ENCODE results near the gene NDUFA7.
"Not testable (repeated sequence)": the region's sequence is repeated elsewhere in the genome, so short reads cannot be mapped to it uniquely, and the experiment has no call there.

Gene NDUFA7

DNA sequence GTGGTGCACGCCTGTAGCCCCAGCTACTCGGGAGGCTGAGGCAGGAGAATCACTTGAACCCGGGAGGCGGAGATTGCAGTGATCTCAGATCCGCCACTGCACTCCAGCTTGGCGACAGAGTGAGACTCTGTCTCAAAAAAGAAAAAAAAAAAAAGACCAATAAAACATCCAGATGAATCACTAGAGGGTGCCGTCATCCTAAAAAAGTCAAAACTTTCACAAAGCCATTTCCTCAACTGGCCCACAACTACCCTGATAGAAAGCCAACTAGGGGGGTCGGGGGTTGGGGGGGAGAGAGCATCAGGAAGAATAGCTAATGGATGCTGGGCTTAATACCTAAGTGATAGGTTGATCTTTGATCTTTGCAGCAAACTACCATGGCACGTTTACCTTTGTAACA is 2.3 kb downstream of the NDUFA7 start:
- not testable (repeated sequence) for DNase-seq

DNA sequence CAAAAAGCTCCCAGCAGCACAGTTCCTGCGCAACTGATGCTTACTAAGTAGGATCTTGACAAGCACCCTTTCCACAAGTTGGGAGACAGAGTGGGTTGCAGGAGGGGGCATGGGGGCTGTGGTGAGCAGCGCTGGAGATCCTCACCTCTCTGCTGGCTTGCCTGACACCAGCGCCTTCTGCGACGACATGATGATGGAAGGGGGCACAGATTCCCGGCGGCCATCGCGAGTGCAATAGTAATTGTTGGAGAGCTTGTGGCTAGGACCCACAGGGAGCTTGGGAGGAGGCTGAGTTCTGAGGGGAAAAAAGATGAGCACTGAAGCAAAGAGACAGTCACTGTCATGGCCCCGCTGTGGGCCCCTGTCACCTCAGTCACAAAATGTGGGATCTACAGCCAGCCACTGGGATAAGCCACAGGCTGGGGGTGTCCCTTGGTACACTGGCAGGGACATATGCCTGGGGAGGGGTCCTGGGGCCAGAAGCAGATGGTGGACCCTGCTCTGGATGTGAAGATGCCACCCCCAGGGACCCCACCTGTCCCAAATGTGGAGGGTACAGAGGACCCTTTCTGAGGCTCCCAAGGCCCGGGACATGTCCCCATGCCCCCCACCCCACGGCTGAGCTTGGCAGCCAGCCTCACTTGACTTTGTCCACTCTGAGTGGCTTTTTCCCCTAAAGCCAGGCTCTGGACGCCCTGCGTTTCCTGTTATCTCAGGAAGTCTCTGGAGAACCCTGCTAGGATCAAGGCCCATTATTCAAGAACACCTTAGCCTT is 4.6 kb downstream of the NDUFA7 start:
- no peak for DNase-seq

DNA sequence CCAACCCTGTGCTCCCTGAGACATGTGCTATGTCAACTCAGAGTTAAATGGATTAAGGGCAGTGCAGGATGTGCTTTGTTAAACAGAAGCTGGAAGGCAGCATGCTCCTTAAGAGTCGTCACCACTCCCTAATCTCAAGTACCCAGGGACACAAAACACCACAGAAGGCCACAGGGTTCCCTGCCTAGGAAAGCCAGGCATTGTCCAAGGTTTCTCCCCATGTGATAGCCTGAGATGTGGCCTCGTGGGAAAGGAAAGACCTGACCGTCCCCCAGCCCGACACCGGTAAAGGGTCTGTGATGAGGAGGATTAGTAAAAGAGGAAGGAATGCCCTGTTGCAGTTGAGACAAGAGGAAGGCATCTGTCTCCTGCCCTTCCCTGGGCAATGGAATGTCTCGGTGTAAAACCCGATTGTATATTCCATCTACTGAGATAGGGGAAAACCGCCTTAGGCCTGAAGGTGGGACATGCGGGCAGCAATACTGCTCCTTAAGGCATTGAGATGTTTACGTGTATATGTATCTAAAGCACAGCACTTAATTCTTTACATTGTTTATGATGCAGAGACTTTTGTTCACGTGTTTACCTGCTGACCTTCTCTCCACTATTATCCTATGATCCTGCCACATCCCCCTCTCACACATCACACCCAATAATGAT is 6.1 kb downstream of the NDUFA7 start:
- not testable (repeated sequence) for DNase-seq

DNA sequence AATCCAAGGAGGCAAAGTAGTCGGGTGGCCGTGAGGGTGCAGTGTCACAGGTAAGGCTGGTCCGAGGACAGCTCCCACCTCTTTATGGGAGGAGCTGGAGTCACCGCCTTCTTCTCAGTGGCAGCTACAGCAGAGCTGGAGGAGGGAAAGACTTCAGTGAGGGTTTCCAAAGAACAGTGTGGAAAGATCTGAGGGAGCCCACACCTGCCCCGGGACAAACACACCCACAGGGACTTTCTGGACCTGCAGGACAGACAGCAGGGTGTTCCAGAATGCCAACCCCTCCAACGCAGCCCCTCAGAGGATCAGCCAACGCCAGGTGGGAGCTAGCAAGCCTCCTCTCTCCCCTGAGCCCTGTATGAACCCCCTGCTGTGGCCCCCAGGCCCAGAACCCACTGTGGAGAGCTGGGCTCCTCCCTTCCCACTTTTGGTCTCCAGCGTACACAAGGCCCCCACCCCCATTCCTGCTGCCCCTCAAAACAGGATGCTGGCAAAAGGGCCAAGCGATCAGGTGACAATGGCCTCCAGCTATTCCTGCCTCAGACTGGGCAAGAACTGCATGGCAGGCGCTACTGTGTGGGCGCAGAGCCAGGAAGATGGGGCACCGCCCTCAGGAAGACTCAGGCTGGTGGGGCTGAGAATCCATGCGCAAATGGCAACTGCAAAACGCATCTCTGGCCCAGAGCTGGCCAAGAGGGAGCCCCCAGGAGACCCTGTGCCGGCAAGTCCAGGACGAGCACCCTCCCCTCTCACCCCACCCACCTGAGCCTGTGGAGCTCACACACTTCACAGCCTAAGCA is 9.5 kb downstream of the NDUFA7 start:
- no peak for DNase-seq

DNA sequence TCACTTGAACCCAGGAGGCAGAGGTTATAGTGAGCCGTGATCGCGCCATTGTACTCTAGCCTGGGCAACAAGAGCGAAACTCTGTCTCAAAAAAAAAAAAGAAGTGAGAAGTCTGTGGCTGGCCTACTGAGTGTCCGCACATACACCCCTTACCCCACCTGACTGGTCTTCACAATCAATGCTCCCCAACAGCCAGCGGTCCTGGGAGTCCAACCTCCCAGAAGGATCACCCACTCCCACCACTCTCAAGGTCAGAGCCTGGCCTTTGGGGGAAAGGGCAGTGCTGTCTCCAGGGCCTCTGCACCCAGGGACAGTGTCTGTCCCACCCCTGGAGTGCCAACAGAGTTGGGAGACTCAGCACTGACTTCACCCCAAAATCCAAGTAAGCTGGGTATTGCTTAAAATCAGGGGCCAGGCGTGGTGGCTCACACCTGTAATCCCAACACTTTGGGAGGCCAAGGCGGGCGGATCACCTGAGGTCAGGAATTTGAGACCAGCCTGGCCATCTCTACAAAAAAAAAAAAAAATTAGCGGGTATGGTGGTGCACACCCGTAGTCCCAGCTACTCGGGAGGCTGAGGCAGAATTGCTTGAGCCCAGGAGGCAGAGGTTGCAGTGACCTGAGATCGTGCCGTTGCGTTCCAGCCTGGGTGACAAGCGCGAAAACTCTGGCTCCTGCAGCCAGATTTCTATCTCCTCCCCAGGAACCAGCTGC is 10.7 kb downstream of the NDUFA7 start:
- no peak for DNase-seq

DNA sequence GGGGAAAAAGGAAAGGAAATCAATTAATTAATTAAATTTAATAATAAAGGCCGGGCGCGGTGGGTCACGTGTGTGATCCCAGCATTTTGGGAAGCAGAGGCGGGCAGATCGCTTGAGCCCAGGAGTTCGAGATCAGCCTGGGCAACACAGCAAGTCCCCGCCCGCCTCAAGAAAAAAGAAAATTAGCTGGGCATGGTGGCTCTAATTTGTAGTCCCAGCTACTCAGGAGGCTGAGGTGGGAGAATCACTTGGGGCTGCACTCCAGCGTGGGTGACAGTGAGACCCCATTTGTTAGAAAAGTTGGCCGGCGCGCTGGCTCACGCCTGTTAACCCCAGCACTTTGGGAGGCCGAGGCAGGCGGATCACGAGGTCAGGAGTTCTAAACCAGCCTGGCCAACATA is 12.3 kb downstream of the NDUFA7 start:
- DNase-seq, result no peak

DNA sequence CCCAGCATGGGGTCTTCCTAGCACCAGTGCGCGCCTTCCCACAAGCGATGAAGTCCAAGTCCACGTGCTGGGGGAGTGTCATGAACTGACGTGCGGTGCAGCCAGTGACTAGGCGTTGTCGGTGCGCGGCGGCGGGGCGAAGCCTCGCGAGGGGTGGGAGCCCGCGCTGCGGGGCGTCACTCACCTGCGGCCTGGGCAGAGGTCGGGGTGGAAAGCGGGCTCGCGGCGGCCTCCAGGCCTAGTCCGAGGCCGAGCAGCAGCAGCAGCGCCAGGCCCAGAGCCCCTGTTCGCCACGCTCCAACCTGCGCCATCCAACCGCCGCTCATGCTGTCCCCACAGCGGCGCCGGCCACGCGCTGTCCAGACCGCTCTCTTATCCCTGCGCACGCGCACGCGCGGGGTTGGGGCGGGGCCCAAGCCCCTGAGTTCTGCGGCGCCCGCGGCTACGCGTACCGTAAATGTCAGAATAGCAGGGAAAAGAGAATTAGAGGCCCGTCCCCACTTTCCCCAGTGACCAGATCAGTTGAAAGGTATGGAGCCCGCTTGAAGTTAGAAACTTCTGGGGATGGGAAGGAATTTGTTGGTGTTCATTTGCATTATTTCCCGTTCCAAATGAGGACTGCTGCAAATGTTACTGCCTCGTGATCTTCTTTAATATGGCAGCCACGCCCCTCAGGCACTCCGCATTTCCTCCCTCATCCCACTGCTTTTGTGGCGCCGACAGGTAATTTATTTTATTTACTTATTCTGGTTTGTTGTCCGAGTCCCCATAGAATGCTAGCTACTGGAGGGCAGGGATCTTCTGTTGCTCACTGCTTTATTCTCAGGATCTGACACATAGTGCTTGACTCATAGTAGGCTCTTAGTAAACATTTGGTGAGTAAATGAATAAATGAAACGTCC is 13.0 kb downstream of the NDUFA7 start, which contains the start of gene CD320:
CD320 (minus strand) TSS at position 394 of the 902 bp plus-strand sequence; CDS start at position 326, 68 bp downstream.
- DNase-seq, result no peak

DNA sequence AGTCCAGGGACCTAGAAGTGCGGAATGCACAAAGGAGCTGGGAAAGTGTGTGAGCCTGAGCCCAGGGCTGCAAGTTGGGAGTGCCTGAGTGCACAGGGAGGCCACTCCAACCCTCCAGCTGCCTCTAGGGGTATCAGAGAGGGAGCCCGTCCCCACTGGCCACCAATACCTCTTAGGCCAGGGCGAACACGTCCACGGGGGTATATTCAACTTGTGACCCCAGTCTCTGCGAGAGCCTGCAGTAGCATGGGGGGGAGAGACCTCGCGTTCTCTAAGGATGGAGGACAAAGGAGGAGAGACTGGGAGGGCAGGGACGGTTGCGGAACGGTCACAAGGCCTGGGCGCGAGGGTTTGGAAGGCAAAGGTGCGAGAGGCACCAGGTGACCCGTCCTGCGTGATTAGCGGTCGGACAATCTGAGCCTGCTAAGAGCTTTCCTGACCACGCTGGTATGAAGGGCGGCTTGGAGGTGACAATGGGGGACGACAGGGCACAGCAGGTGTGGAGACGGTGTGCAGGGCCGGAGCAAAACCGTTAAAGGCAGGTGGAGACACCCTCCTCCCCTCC is 13.7 kb downstream of the NDUFA7 start:
- DNase-seq, result no peak

DNA sequence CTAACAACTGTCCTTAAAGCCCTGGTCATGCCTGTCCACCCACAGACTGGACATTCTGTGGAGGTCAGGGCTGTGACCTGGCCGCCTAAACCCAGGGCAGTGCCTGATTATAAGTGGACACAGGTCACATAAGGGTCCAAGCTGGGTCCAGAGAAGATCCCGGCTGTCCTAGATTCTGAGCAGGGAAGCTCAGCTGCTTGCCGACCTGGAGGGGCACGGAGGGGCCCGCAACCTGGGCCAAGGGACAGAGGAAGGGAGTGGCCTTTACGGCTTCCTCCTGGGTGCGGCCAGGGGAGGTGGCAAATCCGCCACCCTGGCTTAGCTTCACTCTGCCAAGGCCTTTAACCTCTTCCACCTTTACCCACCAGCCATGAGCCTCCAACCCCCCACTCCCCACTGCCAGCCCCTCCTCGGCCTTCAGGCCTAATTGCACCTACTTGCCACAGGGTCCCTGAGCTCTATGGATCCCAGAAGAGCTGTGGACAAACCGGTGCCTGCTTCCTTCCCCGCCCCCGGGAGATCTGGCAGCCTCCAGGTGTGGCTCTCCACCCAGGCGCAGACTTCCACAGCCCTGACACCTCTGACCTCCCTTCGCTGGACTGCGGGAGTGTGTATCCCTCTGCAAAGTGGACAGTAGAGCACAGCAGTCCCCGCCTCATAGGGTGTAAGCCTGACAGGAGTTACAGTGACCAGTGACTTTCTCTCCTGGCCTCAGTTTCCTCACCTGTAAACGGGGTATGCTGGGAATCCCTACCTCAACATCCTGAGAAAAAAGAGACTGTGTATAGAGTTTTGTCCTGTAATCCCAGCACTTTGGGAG is 14.7 kb downstream of the NDUFA7 start:
- DNase-seq, result no peak

DNA sequence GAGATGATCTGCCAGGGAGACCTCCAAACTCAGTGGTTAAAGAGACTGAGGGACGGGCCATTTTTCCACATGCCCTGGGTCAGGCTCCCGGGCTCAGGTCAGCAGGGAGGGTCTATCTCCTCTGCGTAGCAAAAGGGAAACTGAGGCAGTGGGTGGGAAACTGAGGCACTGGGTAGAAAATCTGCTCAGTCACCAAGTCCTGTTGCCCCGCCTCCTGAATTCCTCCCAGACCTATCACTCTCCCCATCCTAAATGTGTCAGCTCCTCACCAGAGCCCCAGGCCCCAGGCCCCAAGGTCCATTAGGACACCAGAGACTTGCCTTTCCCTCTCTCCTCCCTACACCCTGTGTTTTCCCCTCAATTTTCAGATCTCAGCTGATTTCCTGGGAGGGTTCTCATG is 15.4 kb downstream of the NDUFA7 start:
- no peak for DNase-seq

DNA sequence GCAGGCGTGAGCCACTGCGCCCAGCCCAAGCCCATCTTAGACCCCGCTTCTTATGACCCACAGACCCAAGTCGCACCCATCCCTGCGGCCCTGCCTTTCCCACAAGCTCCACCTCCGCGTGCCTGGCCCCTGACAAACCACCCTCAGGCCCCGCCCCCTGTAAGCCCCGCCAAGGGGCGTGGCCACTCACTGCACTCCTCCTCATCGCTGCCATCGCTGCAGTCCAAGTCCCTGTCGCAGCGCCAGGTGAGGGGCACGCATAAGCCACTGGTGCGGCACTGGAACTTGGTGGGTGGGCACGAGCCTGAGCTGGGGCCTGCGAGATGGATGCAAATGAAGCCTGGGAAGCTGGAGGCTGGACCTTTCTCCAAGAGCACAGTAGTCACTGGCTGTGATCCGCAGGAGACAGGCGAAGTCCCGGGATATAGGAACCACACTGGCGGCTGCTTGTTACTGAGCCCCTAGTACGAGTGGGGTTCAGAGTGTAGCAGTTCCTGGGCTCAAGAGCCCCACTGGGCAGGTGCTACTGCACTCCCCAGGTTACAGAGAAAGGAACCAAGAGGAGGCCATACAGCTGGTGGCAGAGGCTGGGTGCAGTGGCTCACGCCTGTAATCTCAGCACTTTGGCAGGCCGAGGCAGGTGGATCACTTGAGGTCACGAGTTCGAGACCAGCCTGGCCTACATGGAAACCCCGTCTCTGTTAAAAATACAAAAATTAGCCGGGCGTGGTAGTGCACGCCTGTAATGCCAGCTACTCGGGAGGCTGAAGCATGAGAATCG is 16.1 kb downstream of the NDUFA7 start:
- DNase-seq, result no peak

DNA sequence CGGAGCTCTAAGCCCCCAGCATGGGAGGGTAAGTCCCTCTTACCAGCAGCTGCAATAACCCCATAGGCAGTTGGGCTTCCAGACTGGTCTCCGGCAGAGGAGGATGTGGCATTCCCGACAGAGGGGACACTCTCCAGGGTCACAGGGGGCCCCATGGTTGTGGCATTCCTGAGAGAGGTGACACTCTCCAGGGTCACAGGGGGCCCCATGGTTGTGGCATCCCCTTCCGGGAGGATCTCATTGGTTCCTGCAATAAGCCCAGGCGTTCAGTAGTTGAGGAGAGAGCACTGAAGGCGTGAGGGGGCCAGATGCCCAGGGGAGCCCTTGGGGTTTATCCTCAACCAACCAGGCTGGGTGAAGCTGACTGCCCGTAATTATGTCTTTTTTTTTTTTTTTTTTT is 18.4 kb downstream of the NDUFA7 start:
- DNase-seq, result no peak

DNA sequence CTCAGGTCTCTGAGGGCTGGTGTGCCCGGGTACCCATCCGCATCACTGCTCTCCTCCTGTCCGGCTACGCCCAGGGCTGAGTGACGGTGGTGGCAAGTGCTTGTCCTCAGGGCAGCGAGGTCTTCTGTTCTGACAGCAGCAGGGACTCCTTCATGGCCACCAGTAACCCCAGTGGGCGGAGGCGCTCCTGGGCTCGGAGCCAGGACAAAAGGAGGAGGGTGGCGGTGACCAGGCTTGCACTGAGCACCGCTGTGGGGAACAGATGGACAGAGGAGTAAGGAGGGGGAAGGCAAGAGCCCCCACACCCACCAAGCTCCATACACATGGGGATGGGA is 18.9 kb downstream of the NDUFA7 start:
- no peak for DNase-seq

DNA sequence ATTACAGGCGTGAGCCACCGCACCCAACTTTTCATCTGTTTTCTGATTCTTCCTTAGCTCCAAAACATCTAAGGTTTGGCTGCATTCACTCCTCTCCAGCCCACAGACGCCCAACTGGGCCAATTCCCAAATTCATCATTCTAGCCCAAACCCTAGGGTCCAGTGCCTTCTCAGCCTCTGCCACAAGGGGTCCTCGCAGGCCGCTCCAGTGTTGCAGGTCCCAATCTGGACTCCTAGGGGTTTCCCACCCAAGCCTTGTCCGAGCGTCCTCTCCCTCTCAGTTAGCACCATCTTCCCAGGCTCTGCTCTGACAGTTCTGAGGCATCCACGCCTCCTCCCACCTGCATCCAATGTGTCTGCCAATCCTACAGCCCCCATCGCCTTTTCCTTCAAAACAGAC is 29.8 kb downstream of the NDUFA7 start:
- DNase-seq, result not testable (repeated sequence)

DNA sequence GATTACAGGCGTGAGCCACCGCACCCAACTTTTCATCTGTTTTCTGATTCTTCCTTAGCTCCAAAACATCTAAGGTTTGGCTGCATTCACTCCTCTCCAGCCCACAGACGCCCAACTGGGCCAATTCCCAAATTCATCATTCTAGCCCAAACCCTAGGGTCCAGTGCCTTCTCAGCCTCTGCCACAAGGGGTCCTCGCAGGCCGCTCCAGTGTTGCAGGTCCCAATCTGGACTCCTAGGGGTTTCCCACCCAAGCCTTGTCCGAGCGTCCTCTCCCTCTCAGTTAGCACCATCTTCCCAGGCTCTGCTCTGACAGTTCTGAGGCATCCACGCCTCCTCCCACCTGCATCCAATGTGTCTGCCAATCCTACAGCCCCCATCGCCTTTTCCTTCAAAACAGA is 44.7 kb downstream of the NDUFA7 start:
- not testable (repeated sequence) for DNase-seq

DNA sequence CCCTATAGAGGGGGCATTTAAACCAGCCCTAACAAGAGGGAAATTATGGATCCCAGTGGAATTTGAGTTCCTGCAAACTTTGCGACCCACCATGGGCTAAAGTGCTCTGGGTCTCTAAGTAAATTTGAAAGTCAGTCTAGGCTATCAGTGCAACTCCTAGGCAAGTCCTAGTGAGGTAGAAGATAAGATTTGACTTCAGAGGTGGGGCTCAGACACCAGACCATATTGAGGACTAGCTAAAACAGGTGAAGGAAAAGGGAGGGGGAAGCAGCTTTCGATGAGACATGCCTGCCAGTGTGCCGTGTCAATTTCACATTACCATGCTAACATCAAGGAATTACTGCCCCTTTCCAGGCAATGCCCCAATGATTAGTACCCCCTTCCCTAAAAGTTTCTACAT is 51.5 kb downstream of the NDUFA7 start:
- no peak for DNase-seq

DNA sequence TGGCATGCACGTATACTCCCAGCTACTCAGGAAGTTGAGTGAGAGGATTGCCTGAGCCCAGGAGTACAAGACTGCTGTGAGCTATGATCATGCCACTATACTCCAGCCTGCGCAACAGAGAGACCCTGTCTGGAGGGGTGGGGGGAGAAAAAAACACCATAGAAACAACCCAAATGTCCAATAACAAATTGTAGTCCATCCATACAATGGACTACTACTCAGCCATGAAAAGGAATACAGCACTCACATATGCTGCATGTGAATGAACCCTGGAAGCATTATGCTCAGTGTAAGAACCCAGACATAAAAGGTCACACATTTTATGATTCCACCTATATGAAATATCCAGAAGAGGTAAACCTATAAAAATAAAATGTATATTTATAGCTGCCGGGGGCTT is 55.3 kb downstream of the NDUFA7 start:
- DNase-seq, result no peak

DNA sequence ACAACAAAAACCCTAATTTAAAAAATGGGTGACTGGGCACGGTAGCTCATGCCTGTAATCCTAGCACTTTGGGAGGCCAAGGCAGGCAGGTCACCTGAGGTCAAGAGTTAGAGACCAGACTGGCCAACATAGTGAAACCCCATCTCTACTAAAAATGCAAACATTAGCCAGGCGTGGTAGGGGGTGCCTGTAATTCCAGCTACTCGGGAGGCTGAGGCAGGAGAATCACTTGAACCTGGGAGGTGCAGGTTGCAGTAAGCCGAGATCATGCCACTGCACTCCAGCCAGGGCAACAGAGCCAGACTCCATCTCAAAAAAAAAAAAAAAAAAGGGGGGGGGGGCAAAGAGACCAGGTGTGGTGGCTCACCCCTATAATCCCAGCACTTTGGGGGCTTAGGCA is 56.9 kb downstream of the NDUFA7 start:
- not testable (repeated sequence) for DNase-seq

DNA sequence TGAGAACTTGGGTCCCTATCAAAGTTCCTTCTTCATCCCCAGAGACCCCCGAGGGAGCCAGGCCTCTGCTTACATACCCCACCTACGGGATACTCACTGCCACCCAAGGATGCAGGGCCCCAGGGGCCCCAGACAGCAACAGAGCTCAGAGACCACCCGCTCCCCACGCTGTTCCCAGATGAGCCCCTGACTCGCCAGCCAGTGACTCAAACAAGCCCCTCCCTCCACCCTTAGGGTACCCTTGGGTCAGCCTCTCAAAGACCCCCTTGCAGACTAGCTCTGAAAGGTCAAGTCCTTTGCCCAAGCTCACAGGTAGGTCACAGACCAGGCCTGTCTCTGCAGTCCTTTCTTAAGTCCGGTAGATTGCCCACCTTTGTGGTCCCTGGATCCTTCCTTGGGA is 58.7 kb downstream of the NDUFA7 start:
- no peak for DNase-seq

DNA sequence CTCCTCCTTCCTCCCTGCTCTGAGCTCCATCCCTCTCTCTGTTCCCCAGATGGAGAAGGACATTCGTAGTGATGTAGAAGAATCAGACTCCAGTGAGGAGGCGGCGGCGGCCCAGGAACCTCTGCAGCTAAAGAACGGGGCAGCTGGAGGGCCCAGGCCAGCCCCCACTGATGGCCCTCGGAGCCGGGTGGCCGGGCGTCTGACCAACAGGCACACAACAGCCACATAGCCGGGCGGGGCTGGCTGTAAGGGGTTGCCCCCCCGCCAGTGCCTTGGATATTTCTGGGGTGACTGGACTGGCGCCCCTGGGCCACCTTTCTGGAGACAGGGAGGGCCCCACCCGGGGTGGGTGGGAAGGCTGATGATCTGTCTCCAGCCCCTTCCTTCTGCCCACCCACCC is 59.3 kb downstream of the NDUFA7 start:
- DNase-seq, result no peak
